Right atrium auricular region (tissue), 2 donors: ENCODE results near the gene CELA3A. TPM values are rescaled to one million over a fixed set of nuclear protein-coding genes. Genes with fewer than 3 reads are reported as not detected.
"Not testable (repeated sequence)": the region's sequence is repeated elsewhere in the genome, so short reads cannot be mapped to it uniquely, and the experiment has no call there.

Experiments used
- DNase-seq: peaks from one replicate; pipeline ENCODE4 v3.0.0-alpha.2; 2019; ENCODE audit warnings: low spot score
- H3K27ac ChIP-seq, 2 donors: fragments of 200-600 bp; sonication (generic); 1 replicate in 1 of 2; 2 replicates in 1 of 2; pipeline ENCODE4 v1.5.1; 2016 to 2019
- H3K27me3 ChIP-seq, 2 donors: fragments of 200-600 bp; sonication (generic); one replicate each; pipeline versions ENCODE4 v1.5.1 to v1.6.0; 2017 to 2019
- H3K36me3 ChIP-seq: fragments of 200-600 bp; sonication (generic); one replicate; pipeline ENCODE4 v1.5.1; 2016
- H3K4me1 ChIP-seq, 2 donors: fragments of 200-600 bp; sonication (generic); one replicate each; pipeline versions ENCODE4 v1.5.1 to v1.6.0; 2017 to 2019
- H3K4me3 ChIP-seq, 2 donors: fragments of 200-600 bp; sonication (generic); 1 replicate in 1 of 2; 2 replicates in 1 of 2; pipeline ENCODE4 v1.5.1; 2017 to 2019; ENCODE audit warnings: mild to moderate bottlenecking in 1 of 2, moderate library complexity in 1 of 2
- H3K9me3 ChIP-seq, 2 donors: fragments of 200-600 bp; sonication (generic); one replicate each; pipeline ENCODE4 v1.5.1; 2019
- total RNA-seq, 2 donors: library from RNA; depleted of rRNA; stranded (reverse); fragments of >200 nt; gene quantifications; one replicate each; pipeline ENCODE4 v1.1.0, GENCODE V29; 2016
- TF ChIP-seq, protein P1 (sequence below), 2 donors: fragments of 200-600 bp; sonication (generic); IDR thresholded peaks; one replicate each; pipeline ENCODE4 v1.5.1; 2019; ENCODE audit warnings: antibody characterized with exemption in 2 of 2

CELA3A gene
- total RNA-seq, 2 donors from 2014 or later, result not detected

GRCh38 chr1:21998624-21999294 is 2.7 kb upstream of the CELA3A start:
- not testable (repeated sequence) for H3K4me3 ChIP-seq, H3K27ac ChIP-seq, H3K36me3 ChIP-seq, DNase-seq, H3K27me3 ChIP-seq, H3K4me1 ChIP-seq, H3K9me3 ChIP-seq

- DNase-seq, result not testable (repeated sequence)
These were observed 1.8 kb upstream of the CELA3A start for GRCh38 chr1:21999645-22000044.

DNA sequence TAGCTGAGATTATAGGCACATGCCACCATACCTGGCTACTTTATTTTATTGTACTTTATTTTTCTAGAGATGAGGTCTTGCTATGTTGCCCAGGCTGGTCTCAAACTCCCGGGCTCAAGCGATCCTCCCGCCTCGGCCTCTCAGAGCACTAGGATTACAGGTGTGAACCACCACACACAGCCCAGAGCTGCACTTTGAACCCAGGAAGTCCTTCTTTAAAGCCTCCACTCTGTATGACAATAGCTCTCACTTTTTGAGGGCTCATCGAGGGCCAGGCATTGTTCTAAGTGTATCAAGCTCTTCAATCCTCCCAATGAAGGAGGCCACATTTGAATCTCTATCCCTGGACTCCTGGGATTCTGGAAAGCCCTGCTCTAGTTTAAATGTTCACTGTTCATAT is 1.0 kb downstream of the CELA3A start:
- not testable (repeated sequence) for H3K4me3 ChIP-seq, DNase-seq, H3K27ac ChIP-seq, H3K9me3 ChIP-seq, H3K36me3 ChIP-seq, H3K4me1 ChIP-seq, H3K27me3 ChIP-seq

More at GRCh38 chr1:21999645-22000044, 1.8 kb upstream of the CELA3A start:
- H3K36me3 ChIP-seq, H3K4me3 ChIP-seq, H3K4me1 ChIP-seq, H3K27me3 ChIP-seq, H3K9me3 ChIP-seq: not testable (repeated sequence)
- peak overlapping the region in 1 of 2 donors; percentile 51 for H3K27ac ChIP-seq

- H3K9me3 ChIP-seq, H3K4me3 ChIP-seq, H3K27me3 ChIP-seq, H3K27ac ChIP-seq, DNase-seq, H3K4me1 ChIP-seq, H3K36me3 ChIP-seq: not testable (repeated sequence)
These were observed 1.4 kb downstream of the CELA3A start for GRCh38 chr1:22002875-22003274.

- not testable (repeated sequence) for H3K27me3 ChIP-seq, DNase-seq, H3K4me3 ChIP-seq, H3K9me3 ChIP-seq, H3K27ac ChIP-seq, H3K36me3 ChIP-seq, H3K4me1 ChIP-seq
These were observed 2.5 kb downstream of the CELA3A start for GRCh38 chr1:22003959-22004358.

GRCh38 chr1:22005261-22006149 is 4.0 kb downstream of the CELA3A start:
- not testable (repeated sequence) for H3K27ac ChIP-seq, H3K9me3 ChIP-seq, DNase-seq, H3K4me1 ChIP-seq, H3K36me3 ChIP-seq, H3K27me3 ChIP-seq, H3K4me3 ChIP-seq
- TF ChIP-seq, protein P1, sequence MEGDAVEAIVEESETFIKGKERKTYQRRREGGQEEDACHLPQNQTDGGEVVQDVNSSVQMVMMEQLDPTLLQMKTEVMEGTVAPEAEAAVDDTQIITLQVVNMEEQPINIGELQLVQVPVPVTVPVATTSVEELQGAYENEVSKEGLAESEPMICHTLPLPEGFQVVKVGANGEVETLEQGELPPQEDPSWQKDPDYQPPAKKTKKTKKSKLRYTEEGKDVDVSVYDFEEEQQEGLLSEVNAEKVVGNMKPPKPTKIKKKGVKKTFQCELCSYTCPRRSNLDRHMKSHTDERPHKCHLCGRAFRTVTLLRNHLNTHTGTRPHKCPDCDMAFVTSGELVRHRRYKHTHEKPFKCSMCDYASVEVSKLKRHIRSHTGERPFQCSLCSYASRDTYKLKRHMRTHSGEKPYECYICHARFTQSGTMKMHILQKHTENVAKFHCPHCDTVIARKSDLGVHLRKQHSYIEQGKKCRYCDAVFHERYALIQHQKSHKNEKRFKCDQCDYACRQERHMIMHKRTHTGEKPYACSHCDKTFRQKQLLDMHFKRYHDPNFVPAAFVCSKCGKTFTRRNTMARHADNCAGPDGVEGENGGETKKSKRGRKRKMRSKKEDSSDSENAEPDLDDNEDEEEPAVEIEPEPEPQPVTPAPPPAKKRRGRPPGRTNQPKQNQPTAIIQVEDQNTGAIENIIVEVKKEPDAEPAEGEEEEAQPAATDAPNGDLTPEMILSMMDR (IDR thresholded peaks at IDR 0.05), result peak; percentile 17 to 48

DNA sequence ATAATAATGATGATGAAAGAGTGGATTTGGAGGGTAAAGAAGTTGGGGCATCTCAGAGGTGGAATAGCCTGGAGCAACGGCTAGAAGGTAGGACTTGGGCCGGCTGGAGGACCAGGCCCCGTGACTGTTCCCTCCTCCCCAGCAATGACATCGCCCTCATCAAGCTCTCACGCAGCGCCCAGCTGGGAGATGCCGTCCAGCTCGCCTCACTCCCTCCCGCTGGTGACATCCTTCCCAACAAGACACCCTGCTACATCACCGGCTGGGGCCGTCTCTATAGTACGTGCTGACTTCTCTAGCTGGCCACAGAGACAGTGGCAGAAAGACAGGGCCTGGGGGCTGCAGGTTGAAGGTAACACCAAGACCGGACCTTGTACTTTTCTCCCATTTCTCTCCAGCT is 5.3 kb downstream of the CELA3A start:
- H3K4me1 ChIP-seq, H3K4me3 ChIP-seq, H3K27me3 ChIP-seq, H3K27ac ChIP-seq, H3K9me3 ChIP-seq, H3K36me3 ChIP-seq, DNase-seq: not testable (repeated sequence)

DNA sequence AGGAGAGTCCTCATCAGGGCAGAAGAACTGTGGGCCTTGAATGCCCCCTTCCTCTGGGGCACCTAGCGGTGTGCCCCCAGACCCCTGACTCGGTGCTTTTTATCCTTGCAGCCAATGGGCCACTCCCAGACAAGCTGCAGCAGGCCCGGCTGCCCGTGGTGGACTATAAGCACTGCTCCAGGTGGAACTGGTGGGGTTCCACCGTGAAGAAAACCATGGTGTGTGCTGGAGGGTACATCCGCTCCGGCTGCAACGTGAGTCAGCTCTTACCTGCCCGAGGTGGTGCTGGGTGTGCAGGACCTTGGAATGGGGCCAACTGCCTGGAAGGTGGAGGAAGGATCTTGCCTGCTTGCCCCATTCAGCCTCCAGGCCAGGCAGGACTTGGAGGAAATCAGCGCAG is 5.8 kb downstream of the CELA3A start:
- H3K4me3 ChIP-seq, DNase-seq, H3K27me3 ChIP-seq, H3K9me3 ChIP-seq, H3K27ac ChIP-seq, H3K4me1 ChIP-seq, H3K36me3 ChIP-seq: not testable (repeated sequence)

GRCh38 chr1:22009566-22009965 is 8.1 kb downstream of the CELA3A start:
- H3K4me1 ChIP-seq, H3K36me3 ChIP-seq, DNase-seq, H3K4me3 ChIP-seq, H3K27ac ChIP-seq, H3K9me3 ChIP-seq, H3K27me3 ChIP-seq: not testable (repeated sequence)

GRCh38 chr1:22012752-22013151 is 11.3 kb downstream of the CELA3A start:
- not testable (repeated sequence) for H3K27ac ChIP-seq, H3K27me3 ChIP-seq, H3K4me1 ChIP-seq, DNase-seq, H3K4me3 ChIP-seq, H3K36me3 ChIP-seq, H3K9me3 ChIP-seq

GRCh38 chr1:22014575-22015206 is 13.2 kb downstream of the CELA3A start:
- not testable (repeated sequence) for DNase-seq

More at GRCh38 chr1:22014575-22015206, 13.2 kb downstream of the CELA3A start:
- H3K9me3 ChIP-seq, H3K36me3 ChIP-seq, H3K4me3 ChIP-seq, H3K27ac ChIP-seq, H3K4me1 ChIP-seq, H3K27me3 ChIP-seq: not testable (repeated sequence)
